Right cardiac atrium (tissue), 5 donors: Measurements from ENCODE around the gene IGSF8. TPM values are rescaled to one million over a fixed set of nuclear protein-coding genes. Genes with fewer than 3 reads are reported as not detected.

Experiments used
- ATAC-seq, 2 donors: fragments of 200-7000 bp; cut with Tn5 transposase; one replicate each; pipeline versions ENCODE4 v1.8.0 to v1.9.1; 2020; ENCODE audit warnings: moderate library complexity in 2 of 2, mild to moderate bottlenecking in 1 of 2
- DNase-seq, 3 donors: peaks; one replicate each; pipeline ENCODE4 v3.0.0-alpha.2; 2020
- H3K27ac ChIP-seq: one replicate; pipeline ENCODE4 v1.5.1; 2013; ENCODE audit warnings: mild to moderate bottlenecking, low read length, control low read depth, moderate library complexity
- H3K27me3 ChIP-seq: one replicate; pipeline ENCODE4 v1.6.1; 2013; ENCODE audit not compliant: control insufficient read depth, insufficient read depth
- H3K4me1 ChIP-seq: one replicate; pipeline ENCODE4 v1.6.1; 2013; ENCODE audit warnings: low read length; ENCODE audit not compliant: control insufficient read depth, insufficient read depth
- H3K4me3 ChIP-seq: one replicate; pipeline ENCODE4 v1.5.1; 2013; ENCODE audit warnings: low read length, control low read depth
- H3K9me3 ChIP-seq: one replicate; pipeline ENCODE4 v1.6.1; 2013; ENCODE audit warnings: low read length; ENCODE audit not compliant: control insufficient read depth
- WGBS: extraction: QIAGEN DNeasy Blood & Tissue Kit; methylation state at CpG from one replicate; pipeline ENCODE4 v1.1.7; 2013; 5-methylcytosine and 5-hydroxymethylcytosine counted together
- intact Hi-C, 4 donors: fragments of 100-400 bp; cut with DNase I; formaldehyde crosslinking; loops; one replicate each; pipeline versions ENCODE4 v1.11.0 to v1.14.0; 2022 to 2023
- polyA plus RNA-seq: library from polyadenylated mRNA; stranded (reverse); fragments of 200-250 nt; gene quantifications from one replicate; pipeline ENCODE4 v1.2.3, GENCODE V29; 2013
- total RNA-seq, 4 donors: library from RNA; stranded (reverse); fragmentation: NEBNext Ultra II Directional; extraction: Animal tissue kit (Norgen Biotek cat#: 25700); gene quantifications; one replicate each; pipeline ENCODE4 v1.2.1, GENCODE V29; 2021
- donor health status: healthy with polysubstance abuse.
- donor health status: DM: no; HTN: yes; CAD: no.
- donor health status: DM: no; HTN: no; CAD: no.
- donor health status: DM: no; HTN: yes; CAD: no; lungs with severe emphysema.
- donor health status: DM: yes; HTN: yes; CAD: no.

Gene IGSF8
- total and polyA plus RNA-seq, 5 donors: 18.2 to 24.2 (median 18.8) TPM

GRCh38 chr1:160078512-160079195 lies 19.8 kb downstream of the IGSF8 start:
- no peak for ATAC-seq
- no peaks in the 10 kb centered on the region for H3K4me1 ChIP-seq
- intact Hi-C loops: no loop called here
- H3K27me3 ChIP-seq: no peaks in the 10 kb centered on the region
- no peaks in the 10 kb centered on the region for H3K9me3 ChIP-seq
- H3K27ac ChIP-seq: no peak overlapping the region
- H3K4me3 ChIP-seq: no peak overlapping the region
- WGBS: 24% methylated on average over 8 of the region's 8 CpGs
- peak in 1 of 3 donors; percentile 70 for DNase-seq

DNA sequence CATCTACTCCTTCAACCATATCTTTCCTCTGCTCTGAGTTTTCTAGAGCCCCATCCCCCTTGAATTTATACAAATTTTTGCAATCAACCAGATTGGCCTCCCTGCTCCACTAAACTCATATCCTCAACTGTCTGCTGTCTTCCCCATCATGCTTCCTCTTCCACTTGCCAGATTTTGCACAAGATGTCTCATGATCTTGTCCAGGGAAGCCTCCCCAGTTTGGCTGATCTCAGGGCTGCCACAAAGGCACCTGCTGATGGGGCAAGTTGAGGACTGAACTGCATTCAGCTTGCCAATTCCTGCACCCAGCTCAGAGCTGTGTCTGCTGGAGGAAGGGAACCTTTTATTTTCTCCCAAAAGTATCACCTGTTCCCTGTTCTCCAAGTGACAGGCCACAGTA lies 20.9 kb downstream of the IGSF8 start:
- no peaks in the 10 kb centered on the region for H3K9me3 ChIP-seq
- H3K27me3 ChIP-seq: no peaks in the 10 kb centered on the region
- no peak overlapping the region for H3K27ac ChIP-seq
- ATAC-seq (no peak), DNase-seq (no peak)
- H3K4me1 ChIP-seq: no peaks in the 10 kb centered on the region
- H3K4me3 ChIP-seq: no peak overlapping the region
- intact Hi-C loops: no loop called here

DNA sequence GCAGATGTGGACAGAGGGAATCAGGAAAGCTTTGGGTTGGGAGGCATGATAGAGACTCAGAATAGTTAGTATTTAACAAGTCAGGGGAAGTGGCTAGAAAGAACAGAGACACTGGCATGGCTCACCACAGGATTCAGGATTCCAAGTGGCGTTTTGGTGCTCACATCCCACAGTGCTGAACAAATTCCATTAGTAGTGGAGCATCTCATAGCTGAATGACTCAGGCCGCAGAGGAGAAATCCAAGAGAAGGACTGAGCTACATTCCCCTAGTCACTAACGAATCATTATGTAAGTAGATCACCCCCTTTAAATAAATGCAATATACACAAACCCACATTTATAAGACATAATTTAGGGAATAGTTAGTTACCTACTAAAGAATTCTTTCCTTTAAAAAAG lies 22.1 kb downstream of the IGSF8 start:
- intact Hi-C loops: no loop called here
- Histone ChIP-seq H3K27me3 (no peaks in the 10 kb centered on the region), H3K4me1 (no peaks in the 10 kb centered on the region), H3K4me3 (no peak overlapping the region), H3K27ac (no peak overlapping the region), H3K9me3 (no peaks in the 10 kb centered on the region)
- 81% methylated on average over 3 of the region's 3 CpGs for WGBS
- DNase-seq: no peak
- no peak for ATAC-seq

DNA sequence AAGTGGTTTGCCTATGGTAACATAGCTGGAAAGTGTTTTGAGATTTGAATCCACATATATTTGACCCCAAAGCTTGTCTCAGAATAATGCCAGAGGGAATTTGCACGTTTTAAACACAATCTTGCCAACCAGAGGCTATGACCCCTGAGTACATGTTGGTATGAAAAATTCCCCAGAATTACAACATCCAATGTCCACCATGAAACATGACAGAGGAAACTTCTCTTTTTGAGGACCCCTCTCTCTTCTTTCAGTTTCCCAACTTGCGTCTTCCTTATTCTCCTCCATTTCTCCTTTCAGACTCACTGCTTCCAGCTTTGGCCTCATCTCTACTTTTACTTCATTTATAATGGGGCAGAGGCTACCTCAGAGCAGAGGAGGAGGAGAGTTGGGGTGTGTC lies 22.6 kb downstream of the IGSF8 start:
- no peaks in the 10 kb centered on the region for H3K9me3 ChIP-seq
- H3K27ac ChIP-seq: no peak overlapping the region
- ATAC-seq (no peak), DNase-seq (no peak)
- no peaks in the 10 kb centered on the region for H3K4me1 ChIP-seq
- intact Hi-C loops: no loop called here
- 50% methylated on average over 2 of the region's 2 CpGs for WGBS
- H3K27me3 ChIP-seq: no peaks in the 10 kb centered on the region
- H3K4me3 ChIP-seq: no peak overlapping the region

- H3K27ac ChIP-seq: no peak overlapping the region
- DNase-seq (no peak), ATAC-seq (no peak)
- no peak overlapping the region for H3K4me3 ChIP-seq
- intact Hi-C loops: no loop called here
- WGBS: 72% methylated on average over 4 of the region's 4 CpGs
- no peaks in the 10 kb centered on the region for H3K27me3 ChIP-seq
- no peaks in the 10 kb centered on the region for H3K4me1 ChIP-seq
- no peaks in the 10 kb centered on the region for H3K9me3 ChIP-seq
These were observed 23.6 kb downstream of the IGSF8 start for GRCh38 chr1:160074865-160075264.

DNA sequence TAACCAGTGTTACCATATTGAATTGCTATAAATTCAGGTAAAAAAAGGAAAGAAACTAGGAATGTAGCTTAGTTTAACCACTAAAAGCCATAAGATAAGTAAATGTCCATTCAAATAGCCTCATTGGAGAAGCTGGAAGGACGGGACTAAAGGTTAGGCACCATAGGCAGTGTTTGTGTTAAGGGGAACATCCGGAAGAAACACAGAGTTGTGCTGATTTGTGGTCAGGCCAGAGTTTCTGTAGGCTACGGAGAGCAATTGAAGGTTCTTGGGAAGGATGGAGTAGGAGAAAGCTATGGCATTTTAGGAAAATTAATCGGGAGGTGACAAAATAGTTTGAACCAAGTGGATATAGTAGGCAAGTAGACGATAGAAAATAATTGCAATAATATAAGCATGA lies 27.1 kb downstream of the IGSF8 start:
- Histone ChIP-seq H3K9me3 (no peaks in the 10 kb centered on the region), H3K27me3 (no peaks in the 10 kb centered on the region), H3K27ac (no peak overlapping the region), H3K4me3 (no peak overlapping the region), H3K4me1 (no peaks in the 10 kb centered on the region)
- DNase-seq (no peak), ATAC-seq (no peak)
- 85% methylated on average over 5 of the region's 5 CpGs for WGBS
- intact Hi-C loops: no loop called here

GRCh38 chr1:160070243-160071163 lies 27.9 kb downstream of the IGSF8 start:
- H3K4me1 ChIP-seq: no peaks in the 10 kb centered on the region
- no peaks in the 10 kb centered on the region for H3K27me3 ChIP-seq
- no peaks in the 10 kb centered on the region for H3K9me3 ChIP-seq
- DNase-seq: peak; percentile 84 to 93 (median 92)
- intact Hi-C loops: no loop called here
- peak overlapping the region; percentile 75 for H3K4me3 ChIP-seq
- H3K27ac ChIP-seq: no peak overlapping the region
- 1% methylated on average over 46 of the region's 46 CpGs for WGBS
- ATAC-seq: peak; percentile 96 to 97

DNA sequence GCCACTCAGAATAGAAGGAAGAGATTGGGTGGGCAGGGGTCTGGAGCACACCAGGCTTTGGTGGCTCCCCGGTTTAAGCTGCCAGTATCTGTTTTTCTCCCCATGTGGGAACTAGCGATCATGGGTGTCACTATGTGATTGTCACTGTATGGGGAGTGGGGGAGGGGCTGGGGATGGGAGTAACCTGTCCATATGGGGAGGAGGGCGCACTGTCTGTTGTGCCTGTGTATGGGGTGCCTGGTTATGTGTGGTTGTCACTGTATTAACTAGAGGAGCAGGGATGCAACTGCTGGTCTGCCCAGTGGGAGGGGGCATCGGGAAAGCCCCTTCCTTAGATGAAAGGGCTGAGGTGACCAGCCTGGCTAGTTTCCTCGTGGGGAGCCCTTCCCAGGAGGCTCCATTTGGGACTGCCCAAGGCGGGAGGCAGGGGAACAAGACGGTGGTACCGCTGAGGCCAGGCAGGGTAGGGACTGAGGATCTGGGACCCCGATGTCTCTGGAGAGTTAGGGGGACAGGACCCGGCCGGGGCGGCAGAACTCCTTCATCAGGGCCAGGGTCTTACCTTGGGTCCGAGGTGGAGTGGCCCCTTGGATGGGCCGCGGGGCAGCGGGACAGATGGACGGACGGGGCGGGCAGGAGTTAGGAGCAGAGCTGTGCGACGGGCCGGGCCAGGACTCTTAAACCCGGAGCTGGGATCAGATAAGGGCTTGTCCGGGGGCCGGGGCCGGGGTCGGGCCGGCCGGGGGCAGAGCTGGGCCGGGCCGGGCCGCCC lies 28.8 kb downstream of the IGSF8 start, which contains the start of gene KCNJ10:
KCNJ10 (minus strand) TSS at position 701 of the 772 bp plus-strand sequence. CDS start 27,628 bp downstream, outside the sequence.
- Histone ChIP-seq H3K4me1 (no peaks in the 10 kb centered on the region), H3K9me3 (no peaks in the 10 kb centered on the region), H3K4me3 (peak within 1 kb of the TSS; percentile 75), H3K27ac (no peak within 1 kb of the TSS), H3K27me3 (no peaks in the 10 kb centered on the region)
- ATAC-seq (peak in 1 of 2 donors; percentile 6), DNase-seq (peak in 1 of 3 donors; percentile 28)
- 10% methylated on average over 32 of the region's 32 CpGs for WGBS
- intact Hi-C loops: no loop called here

GRCh38 chr1:160068225-160068624 lies 30.2 kb downstream of the IGSF8 start:
- no peaks in the 10 kb centered on the region for H3K27me3 ChIP-seq
- no peaks in the 10 kb centered on the region for H3K9me3 ChIP-seq
- no peak overlapping the region for H3K27ac ChIP-seq
- DNase-seq (no peak), ATAC-seq (no peak)
- intact Hi-C loops: no loop called here
- no peak overlapping the region for H3K4me3 ChIP-seq
- WGBS: 65% methylated on average over 5 of the region's 5 CpGs
- no peaks in the 10 kb centered on the region for H3K4me1 ChIP-seq

DNA sequence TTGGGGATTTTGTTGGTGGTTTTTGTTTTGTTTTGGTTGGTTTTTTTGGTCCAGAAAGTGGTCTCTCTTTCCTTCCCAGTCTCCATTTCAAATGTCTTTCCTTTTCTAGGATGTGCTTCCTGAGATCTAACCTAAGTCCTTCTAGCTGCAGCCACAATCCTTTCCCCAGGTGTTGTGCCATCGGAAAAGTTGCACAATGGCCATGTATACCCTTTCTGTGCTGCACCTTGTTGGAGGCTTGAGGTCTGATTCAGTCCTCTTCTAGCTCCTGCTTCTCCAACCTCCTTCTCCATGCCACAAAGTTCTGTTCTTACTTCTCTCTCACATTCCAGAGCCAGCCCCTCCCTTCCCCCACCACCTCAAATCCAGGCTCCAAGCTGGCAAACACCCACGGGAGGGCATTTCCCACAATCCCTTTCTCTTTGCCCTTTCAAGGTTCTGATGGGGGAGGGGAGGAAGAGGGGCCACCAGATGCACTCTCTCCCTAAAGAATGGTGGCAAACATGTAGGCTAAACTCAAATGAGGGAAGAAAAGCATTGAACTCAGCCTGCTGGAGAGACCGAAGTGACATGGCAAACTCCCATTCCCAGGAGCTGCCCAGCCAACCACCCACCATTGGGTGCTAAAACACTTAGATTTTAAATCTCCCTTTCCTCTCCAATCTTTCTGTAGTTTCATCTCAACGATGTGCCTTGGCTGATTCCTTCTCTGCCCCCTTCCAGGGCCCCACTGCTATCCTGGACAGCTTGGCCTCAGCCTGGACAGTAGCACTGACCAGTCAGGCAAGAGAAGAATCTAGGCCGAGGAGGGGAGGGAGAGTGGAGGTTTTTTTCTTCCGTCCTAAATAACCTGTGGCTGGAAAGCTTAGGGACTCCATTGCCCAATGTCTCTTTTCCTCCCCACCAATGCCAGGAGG lies 31.3 kb downstream of the IGSF8 start:
- Histone ChIP-seq H3K27ac (no peak overlapping the region), H3K9me3 (no peaks in the 10 kb centered on the region), H3K4me1 (no peaks in the 10 kb centered on the region), H3K4me3 (no peak overlapping the region), H3K27me3 (no peaks in the 10 kb centered on the region)
- ATAC-seq: no peak
- no peak for DNase-seq
- WGBS: 54% methylated on average over 6 of the region's 6 CpGs
- intact Hi-C loops: no loop called here
